GM18868 (cell line): ENCODE data around the gene ZBTB39.
A peak's percentile ranks its signal among the peaks of the same experiment; 100 is the strongest.
"Not testable (repeated sequence)": the region's sequence is repeated elsewhere in the genome, so short reads cannot be mapped to it uniquely, and the experiment has no call there.

Experiments used
- ATAC-seq: cut with Tn5 transposase; IDR thresholded peaks from one replicate; pipeline ENCODE4 v1.9.1; 2021; ENCODE audit warnings: mild to moderate bottlenecking, moderate library complexity; ENCODE audit not compliant: unreplicated experiment

ZBTB39 gene

DNA sequence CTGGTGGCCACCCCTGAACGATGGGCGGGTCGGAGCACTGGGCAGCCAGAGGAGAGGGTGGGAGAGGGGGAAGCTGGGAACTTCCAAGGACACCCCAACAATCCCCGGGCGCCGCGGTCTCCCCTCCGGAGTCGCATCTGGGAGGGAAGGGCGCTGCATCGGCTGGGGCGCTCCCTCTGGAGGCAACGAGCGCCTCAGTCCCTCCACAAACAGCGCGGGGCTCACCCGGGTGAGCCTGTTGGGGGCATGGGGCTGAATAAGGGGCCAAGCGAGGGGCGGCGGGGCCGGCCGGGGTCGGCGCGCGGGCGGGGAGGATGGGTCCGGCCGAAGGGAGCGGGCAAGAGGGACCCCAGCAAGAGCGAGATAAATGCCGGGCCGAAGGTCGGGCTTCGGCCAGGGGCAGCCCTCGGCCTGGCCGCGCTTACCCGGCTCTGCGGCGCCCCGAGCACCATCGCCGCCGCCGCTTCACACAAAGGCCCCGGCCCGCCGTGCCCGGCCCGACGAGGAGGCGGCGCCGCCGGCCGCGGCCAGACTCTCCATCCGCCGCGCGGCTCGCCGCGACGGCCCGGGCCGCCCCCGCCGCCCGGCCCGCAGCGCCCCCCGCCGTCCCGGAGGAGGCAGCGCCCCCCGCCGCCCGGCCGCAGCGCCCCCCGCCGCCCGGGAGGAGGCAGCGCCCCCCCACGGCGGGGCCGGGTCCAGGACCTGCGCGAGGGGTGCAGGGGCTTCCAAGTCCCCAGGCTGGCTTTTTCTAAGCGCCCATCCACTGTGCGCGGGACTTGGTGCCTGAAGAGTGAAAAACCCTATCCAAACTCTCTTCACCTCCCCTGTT, at the start of gene ZBTB39:
Gene ZBTB39 (minus strand): TSS at position 567 of the 829 bp plus-strand sequence. CDS start 1,629 bp downstream, outside the sequence.
- ATAC-seq = peak; percentile 75

- no peak for ATAC-seq
Observed at GRCh38 chr12:57055824-57056223, 49.5 kb upstream of the ZBTB39 start.

GRCh38 chr12:57053901-57054300, 47.6 kb upstream of the ZBTB39 start:
- not testable (repeated sequence) for ATAC-seq

GRCh38 chr12:57053146-57053545, 46.8 kb upstream of the ZBTB39 start:
- ATAC-seq = not testable (repeated sequence)

GRCh38 chr12:57051011-57051410, 44.7 kb upstream of the ZBTB39 start:
- no peak for ATAC-seq

DNA sequence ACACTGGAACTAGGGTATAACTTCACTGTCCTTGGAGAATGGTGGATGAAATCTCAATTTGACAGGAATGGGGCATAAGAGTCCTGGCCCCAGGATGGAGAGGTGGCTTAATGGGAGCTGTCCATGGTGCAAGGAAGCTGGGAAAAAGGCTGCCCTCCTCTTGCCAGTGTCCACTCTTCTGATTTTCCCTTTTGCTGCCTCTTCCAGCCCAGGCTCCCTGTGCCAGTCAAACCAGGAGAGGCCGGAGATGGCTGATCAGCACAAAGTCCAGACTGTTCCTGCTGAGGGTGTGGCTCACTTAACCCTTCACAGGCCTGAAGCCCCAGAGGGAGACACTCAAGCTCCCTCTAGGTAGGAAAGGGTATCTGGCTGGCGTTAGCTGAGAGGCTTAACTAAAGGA, 43.5 kb upstream of the ZBTB39 start, which contains the start of gene MYO1A:
Gene MYO1A (minus strand): TSS at position 240 of the 400 bp plus-strand sequence. CDS start 1,806 bp downstream, outside the sequence.
- no peak for ATAC-seq

DNA sequence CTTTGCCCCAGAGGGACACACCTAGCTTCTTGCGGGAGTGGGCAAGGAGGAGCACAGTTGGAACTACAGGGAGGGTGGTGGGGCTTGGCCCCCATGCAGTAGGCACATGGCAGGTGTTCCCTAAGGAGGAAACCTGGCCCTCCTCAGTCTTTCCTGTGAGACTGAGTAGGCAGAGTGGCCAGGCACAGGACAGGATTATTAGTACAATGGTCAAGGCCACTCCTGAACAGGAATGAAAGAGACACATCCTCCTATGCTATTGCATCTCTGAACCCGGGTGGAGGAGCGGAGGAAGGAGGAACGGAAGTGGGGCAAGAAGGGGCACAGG, 42.7 kb upstream of the ZBTB39 start:
- no peak for ATAC-seq

- ATAC-seq = no peak
Observed at GRCh38 chr12:57048423-57049118, 42.2 kb upstream of the ZBTB39 start.

DNA sequence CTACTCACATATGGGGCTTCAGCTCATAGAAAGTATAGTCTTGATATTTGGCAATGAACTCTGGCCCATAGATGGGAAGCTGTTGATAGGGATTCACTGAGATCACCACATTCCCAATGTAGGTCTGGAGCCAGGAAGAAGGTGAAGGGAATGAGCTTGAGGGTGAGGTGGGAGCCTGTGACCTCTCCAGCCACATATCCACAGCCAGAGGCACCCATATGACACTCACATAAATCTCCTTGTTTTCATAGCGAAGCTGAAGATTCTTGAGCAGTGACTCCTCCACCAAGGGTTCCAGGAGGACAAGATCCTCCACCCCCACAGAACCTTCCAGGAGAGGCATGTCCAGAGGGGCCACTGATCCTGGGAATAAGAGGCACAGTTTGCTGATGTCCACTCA, 41.6 kb upstream of the ZBTB39 start:
- no peak for ATAC-seq

GRCh38 chr12:57046947-57047890, 40.9 kb upstream of the ZBTB39 start:
- ATAC-seq = no peak

- ATAC-seq = no peak
Observed at GRCh38 chr12:57046086-57046791, 39.9 kb upstream of the ZBTB39 start.

DNA sequence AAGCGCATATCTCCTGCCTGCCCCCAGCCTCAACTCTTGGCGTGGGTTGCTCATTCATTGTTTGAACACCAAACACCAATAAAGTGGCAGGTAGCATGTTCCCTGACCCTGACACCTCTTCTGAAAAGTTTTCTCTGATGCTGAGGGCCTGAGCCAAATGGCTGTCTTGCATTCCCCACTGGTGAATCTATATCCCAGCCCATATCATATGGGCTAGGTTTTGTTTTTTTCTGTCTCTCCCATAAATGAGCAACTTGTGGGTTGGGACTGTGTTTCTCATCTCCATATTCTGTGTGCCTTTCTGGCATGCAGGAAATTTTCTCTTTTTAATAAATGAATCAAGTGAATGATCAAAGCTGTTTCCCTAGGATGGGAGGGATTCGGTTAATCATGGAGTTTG, 38.5 kb upstream of the ZBTB39 start:
- ATAC-seq = no peak

- ATAC-seq = no peak
Observed at GRCh38 chr12:57044468-57044867, 38.1 kb upstream of the ZBTB39 start.

DNA sequence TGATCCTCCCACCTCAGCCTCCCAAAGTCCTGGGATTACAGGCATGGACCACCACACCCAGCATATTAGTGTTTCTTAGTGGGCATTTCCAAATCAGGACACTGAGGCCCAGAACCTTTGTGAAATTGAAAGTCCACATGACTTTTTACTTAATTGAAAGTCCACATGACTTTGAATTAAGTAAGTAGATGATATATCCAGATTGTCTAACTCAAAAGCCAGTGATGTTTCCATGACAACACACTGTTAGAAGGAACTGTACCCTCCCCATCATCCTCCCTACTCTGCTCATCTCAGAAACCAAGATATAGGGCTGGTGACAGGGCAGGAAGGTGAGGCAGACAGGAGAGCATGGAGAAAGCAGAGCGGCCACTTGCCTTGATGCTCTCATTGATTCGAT, 36.3 kb upstream of the ZBTB39 start:
- ATAC-seq = no peak

DNA sequence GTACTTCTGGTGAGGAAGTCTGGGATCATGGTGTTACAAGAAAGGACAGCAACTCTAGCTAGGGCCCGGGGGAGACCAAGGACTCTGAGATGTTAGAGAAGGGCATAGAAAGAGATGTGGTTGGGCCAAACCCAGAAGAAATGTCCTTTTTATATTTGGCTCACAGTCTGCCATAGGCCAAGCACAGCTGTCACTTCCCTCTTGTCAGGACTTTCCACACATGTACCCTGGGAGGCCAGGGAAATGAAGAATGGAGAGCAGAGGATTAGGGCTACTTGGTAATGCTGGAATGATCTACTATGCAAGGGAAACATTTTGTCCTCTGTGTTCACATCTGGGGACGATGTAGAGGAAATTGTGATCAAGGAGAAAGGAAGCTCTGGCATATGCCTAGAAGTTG, 34.4 kb upstream of the ZBTB39 start:
- ATAC-seq = no peak

DNA sequence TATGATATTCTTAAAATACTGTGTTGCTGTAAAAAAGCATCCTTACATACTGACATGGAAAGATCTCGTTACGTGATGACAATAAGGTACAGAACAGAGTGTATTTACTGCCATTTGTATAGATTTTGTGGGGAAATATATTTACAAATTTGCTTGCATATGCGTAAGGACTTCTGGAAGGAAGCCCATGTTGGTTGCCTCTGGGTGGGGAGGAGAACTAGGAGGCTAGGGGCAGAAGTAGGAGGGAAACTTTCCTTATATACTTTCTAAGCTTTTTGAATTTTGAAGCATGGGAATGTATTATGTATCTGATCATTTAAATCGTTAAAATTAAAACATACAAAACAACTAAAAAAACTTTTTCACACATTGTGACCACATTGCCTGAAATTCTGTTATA, 33.9 kb upstream of the ZBTB39 start:
- no peak for ATAC-seq

- no peak for ATAC-seq
Observed at GRCh38 chr12:57039016-57039798, 32.9 kb upstream of the ZBTB39 start.

DNA sequence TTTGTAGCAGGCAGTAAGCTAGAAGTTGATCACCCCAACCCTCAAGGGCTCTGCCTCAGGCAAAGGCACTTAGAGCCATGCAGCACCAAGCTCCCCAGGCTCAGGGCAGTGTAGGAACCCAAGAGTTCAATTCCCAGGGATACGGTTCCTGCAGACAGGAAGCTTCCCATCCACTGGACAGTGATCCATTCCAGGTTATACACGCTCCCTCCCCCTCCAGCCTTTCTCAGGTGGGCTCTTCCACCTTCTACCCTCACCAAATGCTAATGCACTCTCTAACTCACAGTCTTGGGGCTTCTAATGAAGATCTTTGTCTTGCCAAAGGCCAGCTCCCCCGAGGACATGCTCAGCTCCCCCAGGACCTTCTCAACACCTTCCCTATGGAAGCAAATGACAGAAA, 30.9 kb upstream of the ZBTB39 start:
- no peak for ATAC-seq

GRCh38 chr12:57033431-57033830, 27.1 kb upstream of the ZBTB39 start:
- no peak for ATAC-seq

DNA sequence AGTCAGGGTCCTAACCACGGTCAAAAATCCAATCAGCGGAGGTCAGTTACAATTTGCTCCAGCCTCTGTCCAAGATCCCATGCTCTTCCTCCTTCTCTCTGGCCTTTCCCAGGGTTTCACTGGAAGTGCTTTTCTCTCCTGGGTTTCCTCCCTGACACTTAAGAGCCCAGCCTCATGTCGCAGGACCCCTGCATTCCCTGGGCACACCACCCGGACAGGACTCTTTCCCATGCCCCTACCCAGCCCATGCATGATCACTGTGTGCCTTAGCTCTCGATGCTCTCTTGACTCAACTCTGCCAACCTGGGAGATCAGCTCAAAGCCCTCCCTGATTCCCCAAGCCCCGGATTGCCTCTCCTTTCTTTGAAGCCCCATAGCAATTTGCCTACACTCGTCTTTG, 25.4 kb upstream of the ZBTB39 start:
- no peak for ATAC-seq
